NK-92 (cell line): ENCODE measurements around the gene FLVCR1.
"Not testable (repeated sequence)": the region's sequence is repeated elsewhere in the genome, so short reads cannot be mapped to it uniquely, and the experiment has no call there.

ENCODE experiments used
- DNase-seq: peaks from one replicate; lab custom pipeline; 2025; ENCODE audit not compliant: unreplicated experiment; lab: John Stamatoyannopoulos, UW

FLVCR1 gene

GRCh38 chr1:212860713-212861581 lies 2.9 kb downstream of the FLVCR1 start:
- no peak for DNase-seq

GRCh38 chr1:212862111-212862690 lies 4.1 kb downstream of the FLVCR1 start:
- no peak for DNase-seq

GRCh38 chr1:212863345-212863744 lies 5.3 kb downstream of the FLVCR1 start:
- not testable (repeated sequence) for DNase-seq

GRCh38 chr1:212864201-212864600 lies 6.1 kb downstream of the FLVCR1 start:
- no peak for DNase-seq

- DNase-seq: no peak
These were observed 9.1 kb downstream of the FLVCR1 start for GRCh38 chr1:212867192-212867591.

- DNase-seq: no peak
These were observed 13.9 kb downstream of the FLVCR1 start for GRCh38 chr1:212871976-212872375.

- no peak for DNase-seq
These were observed 15.4 kb downstream of the FLVCR1 start for GRCh38 chr1:212873518-212873917.

GRCh38 chr1:212878418-212878817 lies 20.3 kb downstream of the FLVCR1 start:
- DNase-seq: no peak

GRCh38 chr1:212879947-212880690 lies 22.0 kb downstream of the FLVCR1 start:
- no peak for DNase-seq

- DNase-seq: no peak
These were observed 26.5 kb downstream of the FLVCR1 start for GRCh38 chr1:212884592-212884991.

- DNase-seq: no peak
These were observed 34.0 kb downstream of the FLVCR1 start for GRCh38 chr1:212892108-212892507.

GRCh38 chr1:212899845-212900244 lies 41.8 kb downstream of the FLVCR1 start:
- DNase-seq: no peak

- no peak for DNase-seq
These were observed 43.2 kb downstream of the FLVCR1 start for GRCh38 chr1:212901290-212901689.

GRCh38 chr1:212902054-212902453 lies 44.0 kb downstream of the FLVCR1 start:
- no peak for DNase-seq

- DNase-seq: no peak
These were observed 45.6 kb downstream of the FLVCR1 start for GRCh38 chr1:212903664-212904063.

GRCh38 chr1:212908071-212908470 lies 50.0 kb downstream of the FLVCR1 start:
- DNase-seq: not testable (repeated sequence)

GRCh38 chr1:212908971-212909370 lies 50.9 kb downstream of the FLVCR1 start:
- DNase-seq: no peak

GRCh38 chr1:212909652-212910063 lies 51.6 kb downstream of the FLVCR1 start:
- no peak for DNase-seq

- DNase-seq: not testable (repeated sequence)
These were observed 52.1 kb downstream of the FLVCR1 start for GRCh38 chr1:212910213-212910612.

GRCh38 chr1:212913638-212914037 lies 55.6 kb downstream of the FLVCR1 start:
- not testable (repeated sequence) for DNase-seq

- DNase-seq: not testable (repeated sequence)
These were observed 56.0 kb downstream of the FLVCR1 start for GRCh38 chr1:212914110-212914509.

GRCh38 chr1:212914789-212915188 lies 56.7 kb downstream of the FLVCR1 start:
- DNase-seq: no peak
